GM23338 (cell line): ENCODE results near the gene UCHL1.

Experiments
- CREB1 ChIP-seq: fragments of 250-450 bp; sonication (Bioruptor Pico); IDR thresholded peaks from 2 replicates; pipeline ENCODE4 v1.5.0; 2020; ENCODE audit warnings: low read depth, mild to moderate bottlenecking, moderate library complexity
- CTCF ChIP-seq, 2 experiments: fragments of 200-600 bp in 1 of 2; sonication (generic) in 1 of 2; conservative IDR thresholded peaks; 2 replicates each; pipeline versions ENCODE4 v1.5.1 to v1.6.1; 2016 to 2017; ENCODE audit warnings: antibody characterized with exemption in 2 of 2, low read depth in 2 of 2, mild to moderate bottlenecking in 2 of 2, moderate library complexity in 1 of 2
- EZH2 ChIP-seq: fragments of 200-600 bp; sonication (generic); IDR thresholded peaks from one replicate; pipeline ENCODE4 v1.8.0; 2017; ENCODE audit warnings: antibody characterized with exemption, mild to moderate bottlenecking, low read depth; ENCODE audit not compliant: unreplicated experiment
- EZH2phosphoT487 ChIP-seq: fragments of 200-600 bp; sonication (generic); IDR thresholded peaks from one replicate; pipeline ENCODE4 v1.8.1; 2018; ENCODE audit warnings: antibody characterized with exemption; ENCODE audit not compliant: unreplicated experiment
- JUNB ChIP-seq: IDR thresholded peaks from one replicate; pipeline ENCODE4 v1.6.1; 2016; ENCODE audit warnings: antibody characterized with exemption; ENCODE audit not compliant: unreplicated experiment
- NANOG ChIP-seq: IDR thresholded peaks from 2 replicates; pipeline ENCODE4 v1.6.1; 2016; ENCODE audit warnings: antibody characterized with exemption, borderline replicate concordance
- POLR2AphosphoS5 ChIP-seq: IDR thresholded peaks from 2 replicates; pipeline ENCODE4 v1.6.1; 2016; ENCODE audit warnings: antibody characterized with exemption, low read depth
- REST ChIP-seq: IDR thresholded peaks from one replicate; pipeline ENCODE4 v1.6.1; 2018; ENCODE audit warnings: antibody characterized with exemption; ENCODE audit not compliant: unreplicated experiment
- STAT1 ChIP-seq: IDR thresholded peaks from one replicate; pipeline ENCODE4 v1.6.1; 2016; ENCODE audit warnings: antibody characterized with exemption; ENCODE audit not compliant: unreplicated experiment

- TF ChIP-seq CTCF (conservative IDR thresholded peaks at IDR 0.05; ENCODE audit: low read depth in 2 of 2): no peak
- TF ChIP-seq REST: no peak
- no peak for TF ChIP-seq NANOG
- TF ChIP-seq EZH2: no peak
- TF ChIP-seq EZH2phosphoT487: no peak
- TF ChIP-seq STAT1: no peak
- TF ChIP-seq JUNB: no peak
- TF ChIP-seq POLR2AphosphoS5: no peak
- no peak for TF ChIP-seq CREB1 (CRISPR knock-in tag)
Measured at GRCh38 chr4:41213625-41214135, 43.0 kb upstream of the UCHL1 start.
